Stomach (tissue), 9 donors: ENCODE measurements around the gene CPLANE2. TPM values are rescaled to one million over a fixed set of nuclear protein-coding genes. Genes with fewer than 3 reads are reported as not detected.

Source experiments
- DNase-seq, 2 donors: peaks; one replicate each; pipeline versions ENCODE4 v3.0.0 to v3.0.0-alpha.2; 2013 to 2019
- H3K27ac ChIP-seq, 5 donors: fragments of 200-600 bp in 4 of 5; sonication (generic) in 4 of 5; one replicate each; pipeline ENCODE4 v1.5.1; 2013 to 2019; ENCODE audit warnings: mild to moderate bottlenecking in 1 of 5, moderate library complexity in 1 of 5
- H3K27me3 ChIP-seq, 3 donors: fragments of 200-600 bp; sonication (generic); one replicate each; pipeline ENCODE4 v1.5.1; 2017 to 2019; ENCODE audit warnings: mixed run types in 1 of 3
- H3K36me3 ChIP-seq, 4 donors: fragments of 200-600 bp; sonication (generic); 1 replicate in 3 of 4; 2 replicates in 1 of 4; pipeline ENCODE4 v1.5.1; 2016 to 2019
- H3K4me1 ChIP-seq, 4 donors: fragments of 200-600 bp; sonication (generic); one replicate each; pipeline ENCODE4 v1.5.1; 2016 to 2019
- H3K4me3 ChIP-seq, 4 donors: fragments of 200-600 bp; sonication (generic) in 3 of 4; one replicate each; pipeline ENCODE4 v1.5.1; 2016 to 2019; ENCODE audit warnings: mild to moderate bottlenecking in 1 of 4
- H3K9me3 ChIP-seq, 4 donors: fragments of 200-600 bp; sonication (generic); one replicate each; pipeline ENCODE4 v1.5.1; 2016 to 2019
- EP300 ChIP-seq: sonication (generic); formaldehyde crosslinking; IDR thresholded peaks from one replicate; pipeline ENCODE4 v1.6.1; 2017; ENCODE audit warnings: antibody characterized with exemption
- POLR2A ChIP-seq, 4 donors: fragments of 450-650 bp; IDR thresholded peaks; one replicate each; pipeline ENCODE4 v1.6.1; 2016; ENCODE audit warnings: antibody characterized with exemption in 4 of 4, control low read depth in 2 of 4, mild to moderate bottlenecking in 1 of 4, moderate library complexity in 1 of 4
- POLR2AphosphoS5 ChIP-seq, 3 donors: sonication (generic); formaldehyde crosslinking; IDR thresholded peaks; one replicate each; pipeline ENCODE4 v1.6.1; 2016; ENCODE audit warnings: antibody characterized with exemption in 3 of 3
- WGBS, 5 donors: extraction: QIAGEN DNeasy Blood & Tissue Kit in 3 of 5; methylation state at CpG; one replicate each; pipeline versions ENCODE4 v1.1.5 to v1.1.7; 2013 to 2018; 5-methylcytosine and 5-hydroxymethylcytosine counted together
- intact Hi-C: fragments of 100-400 bp; cut with DNase I; formaldehyde crosslinking; loops from one replicate; pipeline ENCODE4 v1.15.1; 2023; ENCODE audit warnings: low total_unique reads
- polyA plus RNA-seq, 3 donors: library from polyadenylated mRNA; stranded (reverse); fragments of 200-250 nt; gene quantifications; one replicate each; pipeline ENCODE4 v1.2.3, GENCODE V29; 2013
- total RNA-seq, 5 donors: library from RNA; depleted of rRNA; stranded (reverse); fragments of >200 nt; gene quantifications; one replicate each; pipeline versions ENCODE4 v1.1.0 to v1.2.3, GENCODE V29; 2014 to 2016
- TF ChIP-seq, protein P1 (sequence below), 7 experiments: fragments of 450-650 bp in 4 of 7; fragments of 200-600 bp in 3 of 7; sonication (generic) in 3 of 7; IDR thresholded peaks; one replicate each; pipeline ENCODE4 v1.5.1; 2016 to 2019; ENCODE audit warnings: antibody characterized with exemption in 7 of 7, control low read depth in 2 of 7, mild to moderate bottlenecking in 1 of 7
- donor health status: healthy with polysubstance abuse.
- donor health status: Bipolar disorder and iron deficiency.
- donor health status: healthy.

The CPLANE2 gene
- total and polyA plus RNA-seq, 8 donors: 0.45 to 18.8 (median 2.3) TPM; not detected in 1

DNA sequence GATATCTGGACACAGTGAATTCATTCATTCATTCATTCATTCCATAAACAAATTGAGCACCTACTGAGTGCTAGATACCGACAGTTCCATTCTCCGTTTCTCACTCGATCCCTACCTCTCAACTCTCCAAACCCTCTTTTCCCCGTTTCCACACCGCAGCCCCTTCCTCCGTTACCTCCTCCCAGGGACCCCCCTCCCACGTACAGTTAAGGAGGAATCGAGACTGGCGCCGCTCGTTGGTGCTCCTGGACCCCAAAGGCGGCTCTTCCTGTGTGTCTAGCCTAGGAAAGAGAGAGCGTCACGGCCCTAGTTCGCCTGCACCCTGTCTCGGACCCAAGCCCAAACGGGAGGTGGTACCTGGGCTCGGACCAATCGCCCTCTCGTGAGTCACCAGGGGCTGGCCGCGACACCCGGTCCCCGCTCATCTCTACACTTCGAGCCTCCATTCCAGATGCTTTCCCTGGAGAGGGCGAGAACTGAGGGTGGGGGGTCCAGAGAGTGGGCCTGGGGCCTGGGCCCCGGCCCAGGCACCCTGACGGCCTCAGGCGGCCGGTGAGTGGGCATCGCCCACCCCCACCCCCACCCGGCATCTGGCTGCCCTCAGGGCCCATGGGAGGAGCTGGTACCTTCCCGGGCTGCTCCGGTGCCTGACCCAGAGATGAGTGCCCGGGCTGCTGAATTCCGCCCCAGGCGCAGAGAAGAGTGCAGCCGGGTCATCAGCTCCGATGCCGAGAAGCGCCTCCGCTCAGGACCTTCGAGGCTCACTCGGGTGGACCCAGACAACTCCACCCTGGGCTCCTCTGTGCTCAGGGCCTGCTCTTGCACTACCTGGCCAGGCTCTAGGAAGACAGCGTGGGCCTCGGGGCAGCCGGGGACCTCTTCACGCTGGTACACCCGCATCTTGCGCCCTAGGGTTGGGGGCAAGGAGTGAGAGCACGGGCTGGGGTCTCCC, 29.4 kb downstream of the CPLANE2 start:
- DNase-seq: no peak
- Histone ChIP-seq H3K4me1 (peaks cover 22 to 67% (median 47%) of the 10 kb centered on the region in 4 donors), H3K4me3 (peak overlapping the region; percentile 49 to 64 (median 58)), H3K9me3 (no peaks in the 10 kb centered on the region), H3K27me3 (no peaks in the 10 kb centered on the region), H3K36me3 (peaks cover 0 to 21% (median 5%) of the 10 kb centered on the region in 4 donors), H3K27ac (peak overlapping the region; percentile 85 to 98 (median 96))
- intact Hi-C loops: no loop called here
- WGBS, 5 donors: 61 to 66% (median 63%) methylated on average over 33 to 51 of the region's 51 CpGs
- TF ChIP-seq POLR2AphosphoS5 (IDR thresholded peaks at IDR 0.05) (no peak), POLR2A (IDR thresholded peaks at IDR 0.05) (no peak), EP300 (no peak)
- TF ChIP-seq, protein P1, sequence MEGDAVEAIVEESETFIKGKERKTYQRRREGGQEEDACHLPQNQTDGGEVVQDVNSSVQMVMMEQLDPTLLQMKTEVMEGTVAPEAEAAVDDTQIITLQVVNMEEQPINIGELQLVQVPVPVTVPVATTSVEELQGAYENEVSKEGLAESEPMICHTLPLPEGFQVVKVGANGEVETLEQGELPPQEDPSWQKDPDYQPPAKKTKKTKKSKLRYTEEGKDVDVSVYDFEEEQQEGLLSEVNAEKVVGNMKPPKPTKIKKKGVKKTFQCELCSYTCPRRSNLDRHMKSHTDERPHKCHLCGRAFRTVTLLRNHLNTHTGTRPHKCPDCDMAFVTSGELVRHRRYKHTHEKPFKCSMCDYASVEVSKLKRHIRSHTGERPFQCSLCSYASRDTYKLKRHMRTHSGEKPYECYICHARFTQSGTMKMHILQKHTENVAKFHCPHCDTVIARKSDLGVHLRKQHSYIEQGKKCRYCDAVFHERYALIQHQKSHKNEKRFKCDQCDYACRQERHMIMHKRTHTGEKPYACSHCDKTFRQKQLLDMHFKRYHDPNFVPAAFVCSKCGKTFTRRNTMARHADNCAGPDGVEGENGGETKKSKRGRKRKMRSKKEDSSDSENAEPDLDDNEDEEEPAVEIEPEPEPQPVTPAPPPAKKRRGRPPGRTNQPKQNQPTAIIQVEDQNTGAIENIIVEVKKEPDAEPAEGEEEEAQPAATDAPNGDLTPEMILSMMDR (IDR thresholded peaks at IDR 0.05): no peak

DNA sequence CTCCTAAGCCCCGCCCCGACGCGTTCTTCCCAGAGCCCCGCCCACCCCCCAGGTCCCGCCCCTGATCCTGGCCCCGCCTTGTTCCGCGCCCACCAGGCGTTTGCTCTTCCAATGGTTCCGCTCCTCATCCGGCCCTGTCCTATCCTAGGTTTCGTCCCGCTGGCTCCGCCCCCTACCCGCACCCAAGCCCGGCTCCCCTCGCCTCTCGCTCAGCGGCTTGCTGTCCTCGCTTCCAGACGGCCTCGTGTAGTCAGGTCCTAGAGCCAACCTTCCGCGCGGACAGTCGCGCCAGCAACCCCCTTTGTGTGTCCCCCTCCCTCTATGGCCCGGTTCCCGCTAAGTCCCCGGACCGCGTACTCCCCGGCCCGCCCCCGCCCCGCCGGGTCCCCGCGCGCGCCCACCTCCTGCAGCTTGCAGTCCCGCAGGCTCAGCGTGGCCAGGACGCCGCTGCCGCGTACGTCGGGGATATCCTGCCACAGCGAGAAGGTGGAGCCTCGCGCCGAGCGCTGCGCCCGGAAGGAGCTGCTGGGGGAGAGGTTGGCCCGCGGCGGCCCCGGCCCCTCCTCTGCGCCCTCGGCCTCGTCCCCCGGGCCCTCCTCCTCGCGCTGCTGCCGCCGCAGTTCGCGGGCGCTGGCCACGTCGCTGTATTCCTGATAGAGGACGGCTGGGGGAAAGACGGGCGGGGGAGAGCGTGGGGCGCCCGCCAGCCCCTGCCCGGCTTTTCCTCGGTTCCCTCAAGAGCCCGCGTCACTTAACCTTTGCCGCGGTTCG, 30.3 kb downstream of the CPLANE2 start:
- H3K36me3 ChIP-seq: peaks cover 0 to 30% (median 12%) of the 10 kb centered on the region in 4 donors
- intact Hi-C loops: no loop called here
- H3K27ac ChIP-seq: peak overlapping the region; percentile 85 to 98 (median 96)
- no peaks in the 10 kb centered on the region for H3K27me3 ChIP-seq
- no peaks in the 10 kb centered on the region for H3K9me3 ChIP-seq
- DNase-seq: peak; percentile 98 to 99
- WGBS, 5 donors: 0 to 1% (median 0%) methylated on average over 42 to 87 of the region's 87 CpGs
- H3K4me3 ChIP-seq: peak overlapping the region; percentile 49 to 64 (median 58)
- H3K4me1 ChIP-seq: peaks cover 22 to 58% (median 47%) of the 10 kb centered on the region in 4 donors
- TF ChIP-seq, protein P1 (IDR thresholded peaks at IDR 0.05): no peak
- TF ChIP-seq POLR2AphosphoS5 (IDR thresholded peaks at IDR 0.05): peak; percentile 55 to 93 (median 75)
- peak in 2 of 4 donors; percentile 20 to 56 for TF ChIP-seq POLR2A (IDR thresholded peaks at IDR 0.05)
- TF ChIP-seq EP300: no peak

DNA sequence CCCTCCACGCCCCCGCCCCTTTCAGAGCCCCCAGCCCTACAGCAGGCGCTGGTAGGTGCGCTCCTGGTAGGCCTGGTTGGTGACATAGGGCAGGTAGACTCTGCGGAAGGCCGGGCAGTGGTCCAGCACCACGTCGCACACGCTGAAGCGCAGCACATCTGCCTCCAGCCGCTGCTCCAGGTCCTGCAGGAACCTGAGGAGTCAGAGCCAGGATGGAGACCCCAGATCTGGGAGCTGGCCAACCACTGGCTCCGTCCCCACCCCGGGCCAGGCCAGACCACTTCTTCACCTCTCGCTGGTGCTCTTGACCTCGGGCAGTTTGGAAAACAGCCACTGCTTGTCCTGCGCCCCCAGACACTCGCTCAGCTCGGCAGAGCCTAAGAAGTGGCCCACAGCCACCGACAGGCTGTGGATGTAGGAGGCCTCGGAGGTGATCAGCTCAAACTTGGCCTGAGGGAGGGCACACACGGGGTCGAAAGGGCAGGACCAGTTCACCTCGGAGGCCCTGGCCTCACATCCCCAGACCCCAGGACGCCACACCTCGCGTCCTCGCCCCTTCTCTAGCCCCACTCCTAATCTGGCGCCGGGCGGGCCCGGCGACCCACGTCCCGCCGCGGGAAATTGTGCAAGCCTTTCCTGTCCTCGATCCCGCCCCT, 31.0 kb downstream of the CPLANE2 start:
- intact Hi-C loops: no loop called here
- H3K4me1 ChIP-seq: peaks cover 22 to 51% (median 44%) of the 10 kb centered on the region in 4 donors
- peak overlapping the region; percentile 62 to 98 (median 96) for H3K27ac ChIP-seq
- peaks cover 0 to 37% (median 16%) of the 10 kb centered on the region in 4 donors for H3K36me3 ChIP-seq
- peak overlapping the region; percentile 49 to 64 (median 58) for H3K4me3 ChIP-seq
- no peak for TF ChIP-seq POLR2A (IDR thresholded peaks at IDR 0.05)
- TF ChIP-seq POLR2AphosphoS5 (IDR thresholded peaks at IDR 0.05): no peak
- no peak for TF ChIP-seq EP300
- TF ChIP-seq, protein P1 (IDR thresholded peaks at IDR 0.05): no peak
- DNase-seq: no peak
- no peaks in the 10 kb centered on the region for H3K9me3 ChIP-seq
- no peaks in the 10 kb centered on the region for H3K27me3 ChIP-seq
- WGBS, 5 donors: 22 to 39% (median 38%) methylated on average over 30 to 38 of the region's 38 CpGs

DNA sequence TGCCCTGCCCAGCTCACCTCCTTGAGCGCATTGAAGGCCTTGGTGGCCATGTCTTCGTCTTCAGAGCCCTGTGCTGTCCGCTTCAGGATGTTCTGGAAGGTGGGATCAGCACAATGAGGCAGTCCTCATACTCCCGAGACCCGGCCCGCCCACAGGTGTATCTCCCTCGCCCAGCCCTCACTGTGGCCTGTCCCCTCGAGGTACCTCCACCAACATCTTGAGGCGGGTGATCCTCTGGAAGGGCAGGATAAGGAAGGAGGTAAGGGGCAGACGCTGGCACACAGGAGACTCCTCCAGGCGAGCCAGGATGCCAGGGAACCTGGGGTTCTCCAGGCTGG, 31.7 kb downstream of the CPLANE2 start:
- WGBS, 5 donors: 90 to 96% (median 94%) methylated on average over 10 to 11 of the region's 11 CpGs
- TF ChIP-seq, protein P1 (IDR thresholded peaks at IDR 0.05): no peak
- no peak for TF ChIP-seq EP300
- TF ChIP-seq POLR2AphosphoS5 (IDR thresholded peaks at IDR 0.05): no peak
- TF ChIP-seq POLR2A (IDR thresholded peaks at IDR 0.05): no peak
- H3K27ac ChIP-seq: peak overlapping the region in 3 of 5 donors; percentile 91 to 98 (median 96)
- intact Hi-C loops: no loop called here
- H3K4me3 ChIP-seq: no peak overlapping the region
- peaks cover 0 to 43% (median 19%) of the 10 kb centered on the region in 4 donors for H3K36me3 ChIP-seq
- H3K4me1 ChIP-seq: peaks cover 22 to 46% (median 41%) of the 10 kb centered on the region in 4 donors
- no peaks in the 10 kb centered on the region for H3K9me3 ChIP-seq
- H3K27me3 ChIP-seq: no peaks in the 10 kb centered on the region
- no peak for DNase-seq
